T-helper 1 cell treated with Interleukin-12 subunit alpha and Interleukin-12 subunit beta and Interleukin-4 antibody, amounts not matched to agents 30 ng/mL and 1 ng/mL, for 36 hours (primary cell): Measurements from ENCODE around the gene IRGM. TPM values are rescaled to one million over a fixed set of nuclear protein-coding genes. Genes with fewer than 3 reads are reported as not detected.
"Not testable (repeated sequence)": the region's sequence is repeated elsewhere in the genome, so short reads cannot be mapped to it uniquely, and the experiment has no call there.

Source experiments
- intact Hi-C: fragments of 100-400 bp; cut with micrococcal nuclease; formaldehyde crosslinking; loops from one replicate; pipeline ENCODE4 v1.15.1; 2024
- total RNA-seq: library from RNA; stranded (reverse); gene quantifications from 2 replicates; pipeline ENCODE4 v1.2.3, GENCODE V29; 2022

The IRGM gene, protein sequence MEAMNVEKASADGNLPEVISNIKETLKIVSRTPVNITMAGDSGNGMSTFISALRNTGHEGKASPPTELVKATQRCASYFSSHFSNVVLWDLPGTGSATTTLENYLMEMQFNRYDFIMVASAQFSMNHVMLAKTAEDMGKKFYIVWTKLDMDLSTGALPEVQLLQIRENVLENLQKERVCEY
- total RNA-seq, result 1.1 and 2.0 TPM in 2 replicates

DNA sequence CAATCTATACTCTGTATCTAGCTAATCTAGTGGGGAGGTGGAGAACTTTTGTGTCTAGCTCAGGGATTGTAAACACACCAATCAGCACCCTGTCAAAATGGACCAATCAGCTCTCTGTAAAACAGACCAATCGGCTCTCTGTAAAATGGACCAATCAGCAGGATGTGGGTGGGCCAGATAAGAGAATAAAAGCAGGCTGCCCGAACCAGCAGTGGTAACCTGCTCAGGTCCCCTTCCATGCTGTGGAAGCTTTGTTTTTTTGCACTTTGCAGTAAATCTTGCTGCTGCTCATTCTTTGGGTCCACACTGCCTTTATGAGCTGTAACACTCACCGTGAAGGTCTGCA lies at the start of gene IRGM:
IRGM (plus strand) TSS at position 214 of the 346 bp plus-strand sequence. CDS start 1,603 bp downstream, outside the sequence.
- intact Hi-C loops, result loop anchor here (1.0 to 5.0 kb wide), 6 partner anchors 109 to 845 kb away; partner anchors contain the start of genes HMGXB3, RPS14, TCOF1 and TIGD6

DNA sequence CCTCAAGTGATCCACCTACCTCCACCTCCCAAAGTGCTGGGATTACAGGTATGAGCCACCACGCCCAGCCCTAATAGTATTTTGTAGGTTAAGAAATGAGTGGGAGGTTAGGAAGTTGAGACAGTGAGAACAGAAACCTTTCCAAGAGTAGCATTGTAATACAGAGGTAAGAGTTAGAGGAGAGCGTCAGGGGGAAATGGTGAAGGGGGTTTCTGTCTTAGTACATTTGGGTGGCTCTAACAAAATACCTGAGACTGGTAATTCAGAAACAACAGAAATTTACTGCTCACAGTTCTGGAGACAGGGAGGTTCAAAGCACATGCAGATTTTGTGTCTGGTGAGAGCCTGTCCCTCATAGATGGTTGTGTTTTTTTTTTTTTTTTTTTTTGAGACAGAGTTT lies 48.9 kb upstream of the IRGM start:
- intact Hi-C loops, result no loop called here

DNA sequence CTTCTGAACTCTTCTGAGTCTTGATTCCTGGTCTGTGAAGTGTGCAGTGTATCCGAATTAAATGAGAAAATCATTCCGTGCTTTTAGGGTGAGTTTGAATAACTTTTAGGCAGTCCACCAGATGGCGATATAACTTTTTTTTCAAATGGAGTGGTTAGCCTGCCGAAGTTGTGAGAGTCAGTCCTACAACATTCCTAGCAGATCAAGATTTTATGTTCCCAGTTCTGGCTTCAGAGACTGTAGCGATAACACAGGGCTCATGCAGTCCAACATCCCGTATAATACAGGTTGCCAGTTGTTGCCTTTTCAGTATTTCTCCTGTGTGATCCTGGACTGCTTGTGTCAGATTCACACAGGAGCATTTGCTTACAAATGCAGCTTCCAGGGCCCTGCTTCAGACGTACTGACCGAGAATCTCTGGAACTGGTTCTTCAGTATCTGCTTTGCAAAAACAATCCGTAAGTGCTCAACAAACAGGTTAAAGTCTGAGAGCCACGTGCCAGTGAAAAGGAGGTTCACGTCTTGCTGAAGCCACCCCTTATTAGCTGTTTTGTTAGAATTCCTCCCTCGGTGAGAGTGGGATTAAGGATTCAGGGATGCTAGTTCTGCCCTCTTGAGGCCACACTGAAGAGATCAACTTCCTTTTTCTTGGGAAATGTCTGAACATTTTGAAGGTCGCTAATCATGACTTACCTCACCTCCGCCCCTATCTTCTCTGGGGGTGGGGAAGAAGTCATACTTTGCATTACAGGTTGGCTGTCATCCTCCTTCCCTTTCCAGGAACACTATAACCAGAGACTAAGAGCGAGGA lies 45.0 kb upstream of the IRGM start:
- intact Hi-C loops, result loop anchor here (1.0 kb wide), 5 partner anchors 18 to 364 kb away; no protein-coding TSS in a partner anchor

DNA sequence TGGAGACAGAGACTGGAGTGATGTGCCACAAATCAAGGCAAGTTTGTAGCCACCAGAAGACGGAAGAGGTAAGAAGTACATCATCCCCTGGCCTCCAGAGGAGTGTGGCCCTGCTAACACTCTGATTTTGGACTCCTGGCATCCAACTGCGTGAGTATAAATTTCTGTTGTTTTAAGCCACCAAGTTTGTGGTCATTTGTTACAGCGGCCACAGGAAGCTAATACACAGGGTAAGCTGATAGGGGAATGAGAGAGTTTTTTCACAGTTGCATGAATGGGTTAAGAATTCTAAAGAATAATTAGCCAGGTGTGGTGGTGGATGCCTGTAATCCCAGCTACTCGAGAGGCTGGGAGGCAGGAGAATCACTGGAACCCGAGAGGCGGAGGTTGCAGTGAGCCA lies 41.9 kb upstream of the IRGM start:
- intact Hi-C loops, result no loop called here

- intact Hi-C loops, result no loop called here
Observed at GRCh38 chr5:150809363-150809762, 37.0 kb upstream of the IRGM start.

DNA sequence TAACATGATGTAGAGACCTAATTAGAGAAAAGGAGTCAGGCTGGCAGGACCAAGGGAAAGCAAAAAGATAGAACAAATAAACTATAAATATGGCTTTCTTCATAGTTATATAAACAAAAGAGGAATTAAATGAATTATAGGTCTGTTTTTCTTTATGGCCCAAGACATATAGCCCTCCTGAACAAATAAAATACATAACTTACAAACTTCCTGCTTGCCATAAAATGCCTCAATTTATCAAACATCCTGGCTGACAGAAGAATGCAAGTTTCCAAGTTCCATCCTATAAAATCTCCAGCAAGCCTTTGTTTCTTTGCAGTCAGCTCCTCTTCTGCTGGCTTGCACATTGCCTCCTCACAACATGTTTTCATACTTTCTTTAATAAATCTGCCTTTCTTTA lies 31.3 kb upstream of the IRGM start:
- intact Hi-C loops, result loop anchor here (2.0 kb wide), 1 partner anchor 26 kb away; no protein-coding TSS in a partner anchor

- intact Hi-C loops, result no loop called here
Observed at GRCh38 chr5:150816946-150817345, 29.4 kb upstream of the IRGM start.

GRCh38 chr5:150829744-150830143 lies 16.6 kb upstream of the IRGM start:
- intact Hi-C loops, result no loop called here

DNA sequence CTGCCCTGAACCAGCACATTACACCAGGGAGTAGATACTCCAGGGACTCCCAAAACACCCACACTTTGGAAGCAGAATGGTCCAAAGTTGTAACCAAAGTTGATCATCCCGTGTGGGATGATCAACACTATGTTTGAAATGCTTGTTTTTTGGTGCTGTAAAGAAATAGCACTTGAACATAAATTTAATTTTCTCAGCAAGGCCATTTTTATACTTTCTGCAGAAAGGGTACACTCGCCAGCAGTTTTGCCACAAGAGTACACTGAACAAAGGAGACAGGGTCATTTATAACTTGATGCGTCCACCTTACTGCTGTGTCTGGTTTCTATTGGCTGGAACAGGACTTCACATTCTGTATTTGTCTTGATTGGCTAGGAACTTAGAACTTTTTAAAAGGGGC lies 14.5 kb upstream of the IRGM start:
- intact Hi-C loops, result not testable (repeated sequence)

GRCh38 chr5:150836064-150836463 lies 10.3 kb upstream of the IRGM start:
- intact Hi-C loops, result no loop called here

- intact Hi-C loops, result no loop called here
Observed at GRCh38 chr5:150836703-150837102, 9.6 kb upstream of the IRGM start.

DNA sequence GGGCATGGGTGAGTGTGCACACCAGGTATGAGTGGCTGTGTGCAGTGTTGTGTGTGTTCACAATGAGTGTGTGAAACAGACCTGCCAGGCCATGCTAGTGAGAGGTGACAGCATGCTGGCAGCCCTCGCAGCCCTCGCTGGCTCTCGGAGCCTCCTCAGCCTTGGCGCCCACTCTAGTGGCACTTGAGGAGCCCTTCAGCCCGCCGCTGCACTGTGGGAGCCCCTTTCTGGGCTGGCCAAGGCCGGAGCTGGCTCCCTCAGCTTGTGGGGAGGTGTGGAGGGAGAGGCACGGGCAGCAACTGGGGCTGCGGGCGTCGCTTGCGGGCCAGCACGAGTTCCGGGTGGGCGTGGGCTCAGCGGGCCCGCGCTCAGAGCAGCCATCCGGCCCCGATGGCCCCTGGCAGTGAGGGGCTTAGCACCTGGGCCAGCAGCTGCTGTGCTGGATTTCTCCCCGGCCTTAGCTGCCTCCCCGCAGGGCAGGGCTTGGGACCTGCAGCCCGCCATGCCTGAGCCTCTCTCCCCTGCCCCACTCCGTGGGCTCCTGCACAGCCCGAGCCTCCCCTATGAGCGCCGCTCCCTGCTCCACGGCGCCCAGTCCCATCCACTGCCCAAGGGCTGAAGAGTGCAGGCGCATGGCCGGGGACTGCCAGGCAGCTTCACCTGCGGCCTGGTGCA lies 999 bp upstream of the IRGM start:
- intact Hi-C loops, result loop anchor here (5.0 kb wide), 1 partner anchor 272 kb away; no protein-coding TSS in a partner anchor

GRCh38 chr5:150846654-150847333 lies 473 bp downstream of the IRGM start:
- intact Hi-C loops, result loop anchor here (1.0 to 5.0 kb wide), 17 partner anchors 45 to 846 kb away; partner anchors contain the start of genes CD74, HMGXB3, RBM22 and RPS14

GRCh38 chr5:150847334-150847695 lies 994 bp downstream of the IRGM start:
- intact Hi-C loops, result loop anchor here (1.0 to 5.0 kb wide), 16 partner anchors 46 to 847 kb away; partner anchors contain the start of genes CD74, HMGXB3, RBM22 and RPS14

- intact Hi-C loops, result loop anchor here (5.0 kb wide), 1 partner anchor 269 kb away; no protein-coding TSS in a partner anchor
Observed at GRCh38 chr5:150848271-150848670, 1.9 kb downstream of the IRGM start.

DNA sequence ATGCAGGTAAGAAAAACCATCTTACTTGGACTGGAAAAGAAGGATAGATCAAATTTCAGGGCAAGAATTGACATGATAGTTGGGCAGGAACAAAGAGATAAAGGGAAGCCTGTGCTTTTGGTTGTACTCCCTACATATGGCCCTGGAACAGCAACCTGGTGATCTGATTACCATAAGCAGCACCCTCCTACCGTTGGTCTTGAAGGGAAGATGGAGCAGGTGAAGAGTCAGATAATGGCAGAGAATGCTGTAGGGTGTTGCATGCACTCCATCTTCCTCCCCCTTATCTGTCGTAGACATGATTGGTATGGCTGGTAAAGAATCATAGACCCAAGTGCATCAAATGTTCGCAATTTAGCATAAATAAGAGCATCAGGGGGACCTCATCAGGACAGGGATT lies 4.7 kb downstream of the IRGM start:
- intact Hi-C loops, result no loop called here

DNA sequence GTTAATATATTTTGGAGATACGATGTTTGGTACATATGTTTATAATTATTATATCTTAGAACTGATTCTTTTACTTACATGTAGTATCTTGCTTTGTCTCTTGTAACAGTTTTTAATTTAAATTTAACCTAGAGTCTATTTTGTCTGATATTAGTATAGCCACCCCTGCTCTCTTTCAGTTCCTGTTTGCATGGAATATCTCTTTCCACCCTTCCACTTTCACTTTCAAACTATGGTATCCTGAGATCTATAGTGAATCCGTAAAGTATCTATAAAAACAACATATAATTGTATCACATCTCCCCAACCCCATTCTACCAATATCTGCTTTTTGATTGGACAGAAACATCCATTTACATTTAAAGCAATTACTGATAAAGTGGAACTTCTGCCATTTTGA lies 7.2 kb downstream of the IRGM start:
- intact Hi-C loops, result no loop called here

DNA sequence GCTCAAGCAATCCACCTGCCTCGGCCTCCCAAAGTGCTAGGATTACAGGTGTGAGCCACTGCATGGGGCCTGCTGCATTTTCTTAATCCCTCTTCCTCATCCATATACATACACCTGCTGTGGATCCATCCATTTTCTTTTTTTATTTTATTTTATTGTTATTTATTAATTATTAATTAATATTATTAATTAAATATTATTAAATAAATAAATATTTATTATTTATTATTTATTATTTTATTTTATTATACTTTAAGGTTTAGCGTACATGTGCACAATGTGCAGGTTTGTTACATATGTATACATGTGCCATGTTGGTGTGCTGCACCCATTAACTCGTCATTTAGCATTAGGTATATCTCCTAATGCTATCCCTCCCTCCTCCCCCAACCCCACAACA lies 10.4 kb downstream of the IRGM start:
- intact Hi-C loops, result not testable (repeated sequence)

DNA sequence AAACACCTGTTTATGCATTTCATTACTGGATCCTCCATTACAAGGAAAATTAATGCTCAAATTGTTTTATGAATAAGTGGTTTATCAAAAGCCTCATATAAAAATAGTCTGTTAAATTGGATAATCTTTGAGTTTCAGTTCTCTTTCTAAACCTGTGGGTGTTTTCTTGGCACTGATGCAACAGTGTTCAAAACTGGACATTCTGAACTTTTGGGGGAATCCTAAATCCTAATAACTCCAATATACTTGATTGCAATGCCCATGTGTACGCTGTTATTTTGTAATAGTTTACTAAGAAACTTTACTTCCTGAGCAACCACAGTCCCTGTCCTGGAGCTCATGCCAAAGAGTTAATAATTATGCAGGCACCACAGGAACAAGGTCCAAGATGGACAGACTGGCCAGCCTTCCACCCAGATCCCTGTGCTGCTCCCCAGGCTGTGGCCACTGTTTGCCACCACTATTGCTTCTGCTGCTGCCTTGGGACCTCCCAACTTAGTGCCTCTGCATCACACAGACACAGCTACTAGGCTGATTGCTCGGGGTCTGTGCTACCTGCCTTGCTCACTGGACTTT lies 14.0 kb downstream of the IRGM start:
- intact Hi-C loops, result no loop called here

DNA sequence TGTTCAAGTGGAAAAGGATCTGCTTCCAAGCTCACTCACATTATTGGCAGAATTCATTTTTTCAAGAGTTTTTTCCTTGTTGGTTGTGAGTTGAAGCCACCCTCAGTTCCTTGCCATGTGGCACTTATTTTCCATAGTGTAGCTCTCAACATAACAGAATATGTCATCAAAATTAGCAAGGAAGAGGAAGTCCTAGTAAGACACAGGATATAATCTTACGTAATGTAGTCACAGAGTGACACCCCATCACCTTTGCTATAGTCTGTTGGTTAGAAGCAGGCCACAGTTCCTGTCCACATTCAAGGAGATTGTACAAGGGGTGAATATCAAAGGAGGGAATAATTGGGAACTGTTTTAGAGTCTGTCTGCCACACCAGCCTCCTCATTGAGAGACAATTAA lies 15.7 kb downstream of the IRGM start:
- intact Hi-C loops, result no loop called here

GRCh38 chr5:150879358-150879757 lies 33.0 kb downstream of the IRGM start:
- intact Hi-C loops, result no loop called here
